EH (cell line): ENCODE measurements around the gene USP7.
A peak's percentile ranks its signal among the peaks of the same experiment; 100 is the strongest.

Experiments used
- DNase-seq: peaks from one replicate; pipeline ENCODE4 v3.0.0-alpha.2; 2015; ENCODE audit warnings: low read depth

The USP7 gene

GRCh38 chr16:8951447-8952280 is 12.0 kb downstream of the USP7 start:
- no peak for DNase-seq

GRCh38 chr16:8950580-8951077 is 13.1 kb downstream of the USP7 start:
- DNase-seq: peak; percentile 58

- DNase-seq: peak; percentile 30
These were observed 13.9 kb downstream of the USP7 start for GRCh38 chr16:8949536-8950418.

- DNase-seq: no peak
These were observed 14.9 kb downstream of the USP7 start for GRCh38 chr16:8948831-8949230.

GRCh38 chr16:8948069-8948593 is 15.6 kb downstream of the USP7 start:
- DNase-seq: no peak

- DNase-seq: no peak
These were observed 17.2 kb downstream of the USP7 start for GRCh38 chr16:8946544-8946943.

- no peak for DNase-seq
These were observed 17.9 kb downstream of the USP7 start for GRCh38 chr16:8945626-8946296.

- DNase-seq: no peak
These were observed 19.5 kb downstream of the USP7 start for GRCh38 chr16:8943966-8944759.

- DNase-seq: no peak
These were observed 20.5 kb downstream of the USP7 start for GRCh38 chr16:8943001-8943763.

GRCh38 chr16:8941718-8942344 is 21.9 kb downstream of the USP7 start:
- no peak for DNase-seq

- DNase-seq: no peak
These were observed 25.9 kb downstream of the USP7 start for GRCh38 chr16:8937803-8938202.

- peak; percentile 55 for DNase-seq
These were observed 27.3 kb downstream of the USP7 start for GRCh38 chr16:8936421-8936820.

GRCh38 chr16:8935989-8936388 is 27.7 kb downstream of the USP7 start:
- DNase-seq: no peak

- no peak for DNase-seq
These were observed 29.1 kb downstream of the USP7 start for GRCh38 chr16:8934601-8935000.

- peak; percentile 59 for DNase-seq
These were observed 31.8 kb downstream of the USP7 start for GRCh38 chr16:8931859-8932258.

GRCh38 chr16:8929086-8929748 is 34.5 kb downstream of the USP7 start:
- DNase-seq: no peak

GRCh38 chr16:8928467-8928957 is 35.2 kb downstream of the USP7 start:
- no peak for DNase-seq

GRCh38 chr16:8926827-8927226 is 36.9 kb downstream of the USP7 start:
- DNase-seq: no peak

- no peak for DNase-seq
These were observed 38.3 kb downstream of the USP7 start for GRCh38 chr16:8925455-8925854.
